ENCODE results near the gene HSPB6. TPM values are rescaled to one million over a fixed set of nuclear protein-coding genes. Genes with fewer than 3 reads are reported as not detected.

Gene HSPB6
- total and polyA plus RNA-seq, 2 of the 8 experiments (the other 6 are each of a cell fraction or from before 2014, with no cell fraction given) = 0.91 TPM; not detected in 1

- TF ChIP-seq YY1 (IDR thresholded peaks at IDR 0.05; ENCODE audit: low read depth, low read length) (no peak), SIX5 (IDR thresholded peaks at IDR 0.05; ENCODE audit: low read depth, low read length) (no peak), CTCF (IDR thresholded peaks at IDR 0.05; ENCODE audit: control extremely low read depth in 1 of 3, insufficient read depth in 1 of 3, low read depth in 1 of 3, low read length in 3 of 3) (no peak), POU5F1 (IDR thresholded peaks at IDR 0.05; ENCODE audit: low read depth, low read length) (no peak), NANOG (IDR thresholded peaks at IDR 0.05; ENCODE audit: insufficient read depth, low read depth, low read length, poor library complexity, severe bottlenecking) (no peak), CHD7 (IDR thresholded peaks at IDR 0.05; ENCODE audit: insufficient replicate concordance, low read length) (no peak)
Measured at GRCh38 chr19:35731779-35732405, 24.9 kb downstream of the HSPB6 start (continued).

Data from H1 (cell line).